GM19239 (cell line): ENCODE data around the gene CD69.

Experiments used
- DNase-seq: peaks from one replicate; pipeline ENCODE4 v3.0.0; 2011; ENCODE audit warnings: low spot score; ENCODE audit not compliant: insufficient read length
- FAIRE-seq: peaks from 2 replicates; lab custom pipeline; 2011; peaks lifted over from hg19 to GRCh38; lab: Jason Lieb, UNC

The CD69 gene

DNA sequence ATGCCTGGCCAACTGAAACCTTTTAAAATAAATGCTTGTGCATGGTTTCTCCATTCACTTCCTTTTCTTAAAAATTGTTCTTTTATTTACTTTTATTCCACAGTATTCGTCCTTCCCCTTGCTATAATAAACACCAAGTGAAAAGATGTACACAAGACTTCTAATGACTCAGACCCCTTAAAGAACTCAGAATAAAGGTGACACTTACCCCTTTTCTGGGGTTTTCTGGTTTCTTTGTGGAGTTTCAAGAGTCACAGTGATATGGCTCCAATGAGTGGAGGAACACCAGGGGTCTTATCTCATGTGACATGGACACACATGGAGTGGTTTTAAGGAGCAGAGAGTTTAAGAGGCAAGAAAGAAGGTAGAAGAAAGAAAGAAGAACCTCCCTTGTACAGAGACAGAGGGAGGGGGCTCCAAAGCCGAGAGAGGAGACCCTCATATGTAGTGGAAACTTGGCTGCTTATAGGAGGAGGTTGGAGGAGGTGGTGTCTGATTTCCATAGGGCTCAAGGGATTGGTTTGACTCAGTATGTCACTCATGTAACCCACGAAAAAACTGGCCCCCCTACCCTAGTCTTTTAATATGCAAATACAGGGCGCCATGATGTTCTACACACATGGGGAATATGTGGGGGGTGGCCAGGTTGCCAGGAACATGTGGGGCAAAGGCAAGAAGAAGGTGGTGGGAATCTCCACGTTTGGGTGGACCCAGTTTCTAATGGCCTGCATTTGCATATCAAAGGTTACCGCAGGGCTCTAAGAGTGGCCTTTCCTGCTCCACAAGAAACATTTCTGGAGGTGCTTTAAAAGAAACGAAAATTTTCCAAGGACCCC is 22.1 kb upstream of the CD69 start:
- DNase-seq = no peak
- no peak for FAIRE-seq

DNA sequence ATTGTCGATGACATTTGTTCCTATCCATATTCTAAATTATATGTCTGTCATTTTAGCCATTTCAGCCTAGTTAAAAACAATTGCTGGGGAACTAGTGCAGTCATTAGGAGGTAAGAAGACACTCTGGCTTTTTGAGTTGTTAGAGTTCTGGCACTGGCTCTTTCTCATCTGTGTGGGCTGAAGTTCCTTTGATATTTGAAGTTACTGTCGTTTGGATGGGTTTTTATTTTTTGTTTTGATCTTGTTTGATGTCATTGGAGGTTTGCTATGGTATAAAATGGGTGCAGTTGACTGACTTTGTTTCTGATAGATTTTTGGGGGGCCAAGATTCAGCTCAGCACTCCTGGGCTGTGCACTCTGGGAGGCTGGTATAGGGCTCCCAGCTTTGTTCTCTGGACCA is 20.7 kb upstream of the CD69 start:
- FAIRE-seq (no peak), DNase-seq (no peak)

DNA sequence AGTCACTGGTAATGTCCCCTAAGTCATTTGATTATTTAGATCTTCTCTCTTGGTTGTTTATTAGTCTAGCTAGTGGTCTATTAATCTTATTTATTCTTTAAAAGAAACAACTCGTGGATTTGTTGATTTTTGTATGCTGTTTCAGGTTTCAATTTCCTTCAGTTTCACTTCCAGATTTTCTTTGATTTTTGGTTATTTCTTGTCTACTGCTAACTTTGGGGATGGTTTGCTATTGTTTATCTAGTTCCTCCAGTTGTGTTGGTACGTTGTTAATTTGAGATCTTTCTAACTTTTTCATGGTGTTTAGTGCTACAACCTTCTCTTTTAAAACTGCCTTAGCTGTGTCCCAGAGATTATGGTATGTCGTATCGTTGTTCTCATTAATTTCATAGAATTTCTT is 18.5 kb upstream of the CD69 start:
- DNase-seq = no peak
- no peak for FAIRE-seq

DNA sequence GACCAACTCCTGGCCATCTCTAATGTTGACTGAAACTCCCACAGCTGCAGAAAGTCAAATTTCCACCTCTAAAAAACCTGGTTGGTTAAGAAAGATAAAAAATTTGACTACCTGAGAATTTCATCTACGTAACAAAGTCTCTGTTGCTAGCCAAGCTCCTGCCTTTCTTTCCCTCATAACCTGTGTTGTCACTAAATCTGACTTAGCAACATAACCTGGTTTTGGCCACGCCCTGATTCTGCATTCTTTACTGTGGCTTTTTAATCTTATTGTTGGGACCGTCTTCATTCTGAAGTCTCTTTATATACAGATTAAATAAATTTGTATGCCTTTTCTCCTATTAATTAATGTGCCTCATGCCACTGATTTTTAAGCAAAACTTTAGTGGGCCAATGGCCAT is 16.1 kb upstream of the CD69 start:
- DNase-seq (no peak), FAIRE-seq (no peak)

DNA sequence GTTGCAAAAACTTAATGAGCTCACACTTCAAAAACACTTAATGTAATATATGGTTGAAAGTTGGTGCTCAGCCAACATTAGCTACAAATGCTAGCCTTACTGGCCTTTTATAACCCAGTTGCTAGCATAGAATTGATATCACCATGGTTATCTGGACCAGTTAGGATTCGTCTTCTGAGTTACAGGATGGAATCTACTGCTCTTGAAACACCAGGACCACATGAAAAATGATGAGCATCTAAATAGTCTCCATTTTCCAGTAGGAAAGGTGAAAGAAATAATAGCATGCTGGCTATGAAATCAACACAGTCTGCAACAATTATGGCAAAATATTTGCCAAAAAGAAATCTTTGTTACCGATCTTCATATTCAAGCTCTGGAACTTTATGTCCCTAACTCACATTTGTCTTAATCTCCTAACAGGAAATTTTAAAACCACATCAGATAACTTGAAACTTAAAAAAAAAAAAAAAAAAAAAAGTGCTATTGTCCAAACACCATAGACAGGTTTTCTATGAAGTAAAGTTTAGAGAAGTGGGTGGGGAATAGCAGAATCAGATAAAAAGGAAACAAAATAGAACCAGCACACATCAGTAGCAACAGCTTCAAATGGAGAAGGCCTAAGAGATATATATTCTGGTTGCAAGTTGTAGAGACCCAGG is 12.6 kb upstream of the CD69 start:
- FAIRE-seq = no peak
- no peak for DNase-seq

DNA sequence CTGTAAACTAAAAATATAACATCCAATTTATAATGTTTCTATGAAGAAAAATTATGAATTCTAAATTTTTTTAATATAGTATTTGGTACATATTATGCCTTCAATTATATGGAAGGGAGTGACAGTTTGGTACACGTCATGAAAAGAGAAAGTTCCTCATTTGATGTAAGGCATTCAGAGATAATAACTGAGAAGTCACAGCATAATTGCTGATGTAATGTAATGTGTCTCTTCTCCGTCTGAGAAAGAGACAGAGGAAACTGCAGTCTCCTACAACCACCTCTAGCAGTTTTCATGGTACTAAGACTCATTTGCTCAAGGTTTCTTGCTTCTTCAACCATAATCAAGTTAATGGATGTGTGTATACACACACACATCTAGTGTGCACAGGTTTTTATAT is 2.3 kb upstream of the CD69 start:
- DNase-seq = no peak
- no peak for FAIRE-seq

DNA sequence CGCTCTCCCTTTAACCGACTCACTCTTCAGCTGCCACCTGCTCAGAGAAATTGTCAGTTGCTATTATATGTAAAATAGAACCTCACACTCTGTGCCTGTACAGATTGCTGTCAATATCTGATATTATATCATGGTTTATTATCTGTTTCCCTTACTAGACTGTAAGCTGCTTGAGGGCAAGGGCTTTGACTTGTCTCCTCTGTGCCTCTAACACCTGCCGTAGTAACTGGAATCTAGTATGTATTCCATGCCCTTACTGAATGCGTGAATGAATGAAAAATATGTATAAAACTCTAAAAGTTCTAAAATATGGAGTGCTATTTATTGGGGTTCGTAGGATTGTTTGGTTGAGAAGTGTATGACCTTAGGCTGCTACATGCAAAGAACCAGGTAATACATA is 1.7 kb upstream of the CD69 start:
- no peak for FAIRE-seq
- DNase-seq = no peak

DNA sequence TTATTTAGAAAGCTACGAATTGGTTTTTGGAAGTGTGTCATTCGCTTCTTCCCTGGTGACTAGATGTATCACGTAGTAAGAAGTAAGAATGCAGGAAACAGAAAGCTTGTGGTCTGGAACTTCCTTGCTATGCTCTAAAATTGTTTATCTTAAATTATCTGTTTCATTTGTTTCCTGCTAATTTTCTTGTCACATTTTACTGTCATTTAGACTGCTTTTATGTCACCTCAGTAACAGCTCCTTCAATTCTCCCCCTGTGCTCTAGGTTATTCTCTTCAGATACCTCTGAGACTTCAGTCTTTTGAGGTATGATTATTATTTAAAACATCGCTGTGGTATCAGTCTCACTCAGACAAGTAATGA is 699 bp upstream of the CD69 start:
- FAIRE-seq (no peak), DNase-seq (no peak)

DNA sequence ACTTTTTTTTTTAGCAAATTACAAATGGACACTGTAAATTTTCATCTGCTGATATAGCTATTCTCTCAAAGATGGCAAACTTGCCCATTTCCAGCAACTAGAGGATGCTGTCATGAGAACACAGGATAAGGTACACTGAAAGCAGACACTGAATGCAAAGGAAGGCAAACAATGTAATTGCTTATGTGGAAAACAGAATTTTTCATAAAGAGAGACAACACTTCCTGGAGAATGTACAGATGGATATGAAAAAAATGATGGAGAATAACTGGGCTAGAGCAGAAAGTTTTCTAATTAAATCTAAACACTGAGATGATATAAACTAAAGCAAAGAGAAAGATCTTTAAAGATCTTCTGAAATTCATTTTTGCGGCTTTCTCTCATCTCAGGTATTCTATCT is 581 bp downstream of the CD69 start:
- FAIRE-seq (peak; percentile 93), DNase-seq (no peak)

DNA sequence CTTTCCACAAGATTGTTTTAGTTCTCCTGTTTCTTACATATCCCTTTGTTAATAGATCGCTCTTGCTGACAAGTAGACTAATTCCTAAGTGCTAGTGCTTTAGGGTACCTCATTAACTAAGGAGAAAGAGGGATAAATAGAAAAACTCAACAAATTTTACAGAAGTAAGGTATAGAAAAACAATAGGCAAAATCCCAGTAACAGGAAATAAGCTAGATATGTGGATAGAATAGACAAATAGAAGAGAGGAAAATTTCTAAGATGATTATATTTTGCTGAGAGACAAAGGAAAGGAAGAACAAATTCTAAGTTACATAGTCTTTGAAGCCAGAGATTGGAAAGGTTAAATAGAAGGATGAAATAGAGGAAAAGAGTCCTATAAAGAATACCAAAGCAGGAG is 1.0 kb downstream of the CD69 start:
- no peak for DNase-seq
- FAIRE-seq = no peak

DNA sequence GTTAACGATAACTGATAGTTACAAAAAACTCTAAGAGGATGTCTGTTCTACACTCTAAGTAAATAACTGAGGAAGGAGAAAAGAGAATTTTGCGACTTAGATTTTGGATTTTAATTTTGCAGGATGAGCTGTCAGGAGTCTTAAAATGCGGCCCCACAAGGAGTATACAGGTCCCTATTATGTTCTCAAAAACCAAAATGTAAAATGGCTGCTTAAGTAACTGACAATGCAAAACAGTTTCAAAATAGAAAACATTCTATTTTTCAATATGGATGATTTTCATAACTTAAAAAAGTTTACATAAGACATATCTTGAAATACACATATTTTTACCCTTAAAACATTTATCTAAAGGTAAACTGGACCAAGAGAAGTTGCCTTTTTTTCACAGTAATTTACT is 2.6 kb downstream of the CD69 start:
- DNase-seq (no peak), FAIRE-seq (no peak)

DNA sequence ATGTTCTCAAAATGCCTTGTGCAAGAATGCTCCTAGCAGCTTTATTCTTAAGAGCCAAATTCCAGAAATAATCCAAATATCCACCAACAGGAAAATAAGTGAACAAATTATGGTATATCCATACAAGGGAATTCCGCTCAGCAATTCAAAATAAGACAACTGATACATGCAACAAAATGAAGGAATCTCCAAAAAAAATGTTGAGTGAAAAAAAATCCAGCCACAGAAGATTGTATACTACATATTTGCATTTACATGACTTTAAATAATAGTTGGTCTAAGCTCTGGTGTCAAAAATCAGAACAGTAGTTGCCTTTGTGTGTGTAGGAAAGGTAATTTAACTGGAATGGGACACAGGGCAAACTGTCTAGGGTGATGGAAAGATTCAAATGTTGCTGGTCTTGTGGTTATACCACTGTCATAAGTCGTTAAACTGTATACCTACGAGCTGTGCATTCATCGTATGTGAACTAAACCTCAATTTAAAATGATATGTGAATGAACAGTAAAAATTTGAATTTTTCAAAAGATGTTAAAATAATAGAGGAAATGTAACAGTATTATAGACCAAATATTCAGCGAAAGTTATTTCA is 3.2 kb downstream of the CD69 start:
- FAIRE-seq (peak; percentile 70), DNase-seq (no peak)

DNA sequence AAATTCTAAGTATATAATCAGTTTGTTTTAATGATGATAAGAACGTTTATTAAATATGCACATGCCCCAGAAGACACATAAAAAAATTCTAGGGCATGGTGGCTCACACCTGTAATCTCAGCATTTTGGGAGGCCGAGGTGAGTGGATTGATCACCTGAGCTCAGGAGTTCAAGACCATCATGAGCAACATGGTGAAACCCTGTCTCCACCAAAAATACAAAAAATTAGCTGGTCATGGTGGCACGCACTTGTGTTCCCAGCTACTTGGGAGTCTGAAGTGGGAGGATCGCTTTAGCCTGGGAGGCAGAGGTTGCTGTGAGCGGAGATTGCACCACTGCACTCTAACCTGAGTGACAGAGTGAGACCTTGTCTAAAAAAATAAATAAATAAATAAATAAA is 4.0 kb downstream of the CD69 start:
- DNase-seq (no peak), FAIRE-seq (no peak)

DNA sequence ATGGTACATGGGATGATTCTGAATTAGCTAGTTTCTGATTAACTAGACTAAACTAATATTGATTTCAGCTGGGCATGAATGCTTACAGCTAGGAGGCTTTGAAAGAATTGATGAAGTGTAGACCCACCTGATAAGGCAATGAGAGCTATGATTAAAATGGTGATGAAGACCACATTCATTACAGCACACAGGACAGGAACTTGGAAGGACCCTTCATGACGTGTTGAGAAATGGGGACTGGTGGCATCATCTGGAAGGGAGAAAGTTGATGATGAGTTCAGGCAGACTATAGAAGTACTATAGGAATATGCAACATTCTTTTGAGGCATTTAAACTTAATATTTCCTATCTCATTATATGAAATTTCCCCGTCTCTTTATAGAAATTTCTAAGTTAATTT is 4.5 kb downstream of the CD69 start:
- FAIRE-seq (peak; percentile 79), DNase-seq (no peak)

DNA sequence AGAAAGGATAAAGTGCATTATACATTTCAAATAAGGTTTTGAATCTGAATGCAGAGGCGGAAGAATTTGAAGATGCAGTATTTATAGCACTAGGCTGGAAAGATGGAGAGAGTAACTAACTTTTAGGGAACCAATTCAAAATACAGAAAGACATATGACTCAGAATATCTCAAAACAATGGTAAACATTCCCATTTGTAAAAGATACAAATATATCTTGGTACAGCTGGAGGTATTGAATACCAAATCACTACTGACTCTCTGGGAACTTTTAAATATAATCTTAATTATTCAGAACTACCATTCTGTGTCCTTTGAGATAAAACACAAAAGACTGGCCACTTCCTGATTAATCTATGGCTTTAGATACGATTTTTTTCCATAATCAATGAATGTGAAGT is 5.1 kb downstream of the CD69 start:
- no peak for DNase-seq
- FAIRE-seq = peak; percentile 14

DNA sequence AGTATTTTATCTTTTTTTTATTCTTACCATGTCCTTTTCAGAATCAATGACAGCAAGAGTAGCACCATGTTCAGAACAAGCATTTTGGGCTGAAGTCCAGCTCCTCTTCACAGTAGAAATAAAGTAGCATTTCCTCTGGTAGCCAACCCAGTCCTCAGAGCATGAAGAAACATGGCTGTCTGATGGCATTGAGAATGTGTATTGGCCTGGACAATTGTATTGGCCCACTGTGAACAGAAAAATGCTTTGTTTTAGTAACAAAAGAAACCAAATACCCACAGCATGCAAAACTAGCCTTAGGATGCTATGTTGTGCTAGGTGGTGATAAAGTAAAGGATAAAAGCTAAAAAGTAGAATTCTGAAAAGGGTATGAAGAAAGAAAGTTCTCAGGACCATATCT is 5.7 kb downstream of the CD69 start:
- DNase-seq (no peak), FAIRE-seq (peak; percentile 74)

DNA sequence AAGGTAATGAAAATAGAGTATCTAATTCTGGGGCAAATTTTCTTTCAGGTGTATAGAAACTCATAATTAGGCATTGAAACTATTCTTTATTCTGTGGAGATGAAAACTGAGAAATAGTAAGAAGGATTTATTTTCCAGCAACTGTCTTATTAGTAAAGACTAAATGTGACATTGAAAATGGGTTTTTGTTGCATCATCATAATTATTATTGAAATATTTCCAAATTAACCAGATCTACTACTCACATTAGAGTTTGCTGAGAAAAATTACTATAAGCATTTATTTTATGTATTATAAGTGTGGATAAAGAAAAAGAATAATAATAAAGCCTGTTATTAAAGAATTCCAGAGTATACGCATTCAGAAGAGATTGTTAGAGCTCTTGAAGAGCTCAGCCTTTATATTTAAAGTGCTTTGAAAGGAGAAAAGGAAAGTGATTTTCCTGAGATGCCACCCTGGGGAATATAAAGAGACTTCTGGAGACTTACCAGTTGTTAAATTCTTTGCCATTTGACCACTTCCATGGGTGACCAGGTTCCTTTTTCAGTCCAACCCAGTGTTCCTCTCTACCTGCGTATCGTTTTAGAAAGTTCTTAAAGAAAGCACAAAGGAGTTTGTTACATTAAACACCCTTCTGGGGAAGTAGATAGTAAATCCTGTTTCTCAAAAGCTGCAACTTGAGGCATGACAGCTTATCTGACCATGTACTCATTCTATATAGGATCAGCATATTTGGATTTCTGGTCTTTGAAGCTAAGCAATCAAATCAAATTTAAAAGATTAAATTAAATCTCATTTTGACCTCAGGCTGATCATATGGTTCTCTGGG is 6.4 kb downstream of the CD69 start:
- no peak for FAIRE-seq
- DNase-seq = no peak

DNA sequence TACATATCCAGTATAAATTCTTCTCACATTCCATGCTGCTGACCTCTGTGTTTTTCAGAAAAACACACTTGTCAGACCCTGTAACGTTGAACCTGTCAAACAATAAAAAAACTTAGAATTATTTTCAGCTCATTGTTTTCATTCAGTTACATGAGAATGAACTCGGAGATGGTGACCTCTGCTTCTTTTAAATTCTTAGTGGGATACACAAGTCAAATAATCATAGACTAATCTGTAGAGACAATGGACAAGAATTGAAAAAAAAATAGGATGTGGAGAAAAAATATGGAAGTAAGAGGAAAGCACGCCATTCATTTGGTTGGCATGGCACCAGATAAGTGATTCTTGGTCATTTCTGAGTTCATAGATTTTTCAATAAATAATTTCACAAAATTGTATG is 7.2 kb downstream of the CD69 start:
- peak; percentile 14 for FAIRE-seq
- no peak for DNase-seq

DNA sequence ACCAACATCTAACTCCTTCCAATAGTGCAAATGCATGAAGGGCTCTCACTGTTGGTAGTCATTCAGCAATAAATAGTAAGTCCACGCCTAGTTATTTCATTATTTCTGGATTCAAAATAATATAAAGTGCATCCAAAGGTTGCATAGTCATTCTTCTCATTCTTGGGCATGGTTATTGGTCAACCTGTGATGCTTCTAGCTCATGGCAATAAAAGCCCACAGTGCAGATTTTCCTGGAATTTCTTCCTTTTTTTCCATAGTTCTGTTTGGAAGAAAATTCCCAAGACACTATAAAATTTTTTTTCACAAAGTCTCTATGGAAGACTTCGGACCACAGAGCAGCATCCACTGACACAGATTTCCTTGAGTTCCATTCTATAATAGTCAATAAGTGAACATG is 7.6 kb downstream of the CD69 start:
- DNase-seq (no peak), FAIRE-seq (no peak)

DNA sequence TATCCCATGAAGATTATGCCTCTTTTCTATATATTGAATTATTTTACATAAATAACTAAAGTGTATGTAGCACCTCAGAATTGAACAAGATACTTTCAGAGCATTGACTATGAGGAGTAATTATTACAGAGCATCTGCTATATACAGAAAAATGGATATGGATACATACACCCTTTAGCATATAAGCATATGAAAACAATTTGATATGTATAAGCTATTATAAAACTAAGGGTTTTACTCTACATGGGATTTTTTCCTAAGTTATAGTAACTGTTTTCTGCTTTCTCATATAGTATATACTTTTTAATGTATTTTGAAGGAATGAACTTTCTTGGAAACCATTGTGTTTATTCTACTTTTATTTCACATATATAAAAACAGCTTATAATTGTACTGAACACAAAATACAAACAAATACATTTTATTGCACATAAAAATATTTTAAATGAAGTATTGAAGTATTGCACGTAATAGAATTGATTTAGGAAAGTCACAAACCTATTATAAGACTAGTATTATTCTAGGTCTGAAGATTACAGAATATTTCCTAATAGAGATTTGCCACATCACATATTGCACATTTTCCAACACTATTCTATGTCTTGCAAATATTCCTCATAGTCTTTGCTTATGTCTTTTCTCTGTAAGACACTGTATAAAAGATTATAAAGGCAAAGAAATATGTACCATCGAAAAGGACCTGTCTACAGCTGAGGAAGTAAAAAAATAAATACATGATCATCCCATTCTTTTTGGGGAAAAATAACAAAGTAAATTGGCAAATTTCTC is 8.4 kb downstream of the CD69 start:
- FAIRE-seq (peak; percentile 33), DNase-seq (no peak)
